ENCODE measurements around the gene DNAJB2.
"Not testable (repeated sequence)": the region's sequence is repeated elsewhere in the genome, so short reads cannot be mapped to it uniquely, and the experiment has no call there.

The DNAJB2 gene

DNA sequence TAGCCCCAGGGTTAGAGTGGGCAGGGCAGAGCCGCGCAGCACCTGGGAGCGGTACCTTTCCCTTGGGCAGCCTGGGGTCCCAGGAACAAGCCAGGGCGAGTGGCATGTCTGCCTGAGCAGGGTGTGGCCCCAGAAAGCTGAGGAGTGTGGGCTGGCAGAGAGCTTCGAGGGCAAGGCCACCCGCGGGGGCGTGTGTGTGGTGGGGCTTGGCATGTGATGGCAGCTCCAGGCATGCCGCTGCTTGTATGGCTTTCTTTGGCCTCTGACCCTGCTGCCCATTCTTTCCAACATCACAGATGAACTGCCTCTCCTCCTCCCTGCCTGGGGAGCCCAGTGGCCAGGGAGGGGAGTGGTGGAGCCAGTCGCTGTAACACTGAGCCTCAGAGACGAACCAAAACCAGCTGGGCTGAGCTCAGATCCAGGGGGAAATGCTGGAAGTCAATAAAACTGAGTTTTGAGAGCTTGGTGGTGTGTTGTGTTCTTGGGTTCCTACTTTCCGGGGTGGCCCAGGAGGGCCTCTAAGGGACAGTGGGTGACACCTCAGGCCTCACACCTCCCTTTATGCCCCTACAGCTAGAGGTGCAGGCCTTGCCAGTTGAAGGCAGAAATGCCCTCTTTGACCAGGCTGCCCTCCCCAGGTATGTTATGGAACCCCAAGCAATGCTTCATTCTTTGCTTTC lies 7.4 kb downstream of the DNAJB2 start:
- DNase-seq = no peak

DNA sequence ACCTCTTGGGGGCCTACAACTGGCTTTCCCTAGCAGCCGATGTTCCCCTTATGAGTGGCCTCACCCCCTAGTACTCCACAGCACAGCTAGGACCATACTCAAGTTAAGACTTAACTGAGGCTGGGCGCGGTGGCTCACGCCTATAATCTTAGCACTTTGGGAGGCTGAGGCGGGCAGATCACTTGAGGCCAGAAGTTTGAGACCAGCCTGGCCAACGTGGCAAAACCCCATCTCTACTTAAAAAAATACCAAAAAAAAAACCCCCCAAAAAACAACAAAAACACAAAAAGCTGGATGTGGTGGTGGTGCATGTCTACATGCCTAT lies 7.9 kb downstream of the DNAJB2 start:
- not testable (repeated sequence) for DNase-seq

DNA sequence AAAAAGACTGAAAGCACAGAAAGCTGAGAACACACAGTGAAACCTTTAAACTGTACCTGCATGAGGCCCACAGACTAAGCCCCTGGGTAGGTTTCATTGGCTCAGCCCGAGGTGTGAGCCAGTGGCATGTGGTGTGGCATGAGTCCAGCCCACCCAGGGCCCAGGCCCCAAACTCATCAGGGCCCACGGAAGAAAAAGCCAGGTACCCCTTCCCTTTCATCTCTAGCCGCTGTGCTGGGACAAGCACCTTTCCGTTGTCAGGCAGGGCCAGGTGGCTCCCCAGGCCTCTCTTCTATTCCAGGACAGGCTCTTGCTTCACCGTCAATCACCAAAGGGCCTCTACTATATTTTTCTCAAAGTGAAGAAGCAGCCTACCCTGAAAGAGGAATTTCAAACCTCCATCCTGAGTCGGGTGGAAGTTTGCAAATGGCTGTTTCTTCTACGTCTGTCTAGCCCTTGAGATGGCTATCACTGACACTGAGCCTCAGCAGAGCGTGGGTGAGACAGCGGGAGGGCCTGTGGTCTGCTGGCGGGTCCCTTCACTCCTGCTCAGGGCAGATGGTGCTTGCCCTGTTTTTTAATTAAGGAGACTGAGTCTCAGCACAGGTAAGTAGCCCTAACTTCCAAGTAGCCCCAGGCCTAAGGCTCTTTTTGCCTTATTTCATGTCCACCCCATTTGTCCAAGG lies 8.6 kb downstream of the DNAJB2 start:
- no peak for DNase-seq

DNA sequence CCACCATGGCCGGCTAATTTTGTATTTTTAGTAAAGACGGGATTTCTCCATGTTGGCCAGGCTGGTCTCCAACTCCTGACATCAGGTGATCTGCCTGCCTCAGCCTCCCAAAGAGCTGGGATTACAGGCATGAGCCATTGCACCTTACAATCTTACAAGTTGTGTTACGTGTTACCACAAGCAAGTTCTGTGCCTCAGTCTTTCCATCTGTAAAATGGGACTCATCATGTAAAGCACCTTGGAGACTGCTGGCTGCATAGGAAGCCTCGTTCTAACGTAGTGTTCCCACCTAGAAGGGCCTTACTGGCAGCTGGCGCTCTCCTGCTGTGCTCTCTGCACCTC lies 10.0 kb downstream of the DNAJB2 start:
- no peak for DNase-seq

DNA sequence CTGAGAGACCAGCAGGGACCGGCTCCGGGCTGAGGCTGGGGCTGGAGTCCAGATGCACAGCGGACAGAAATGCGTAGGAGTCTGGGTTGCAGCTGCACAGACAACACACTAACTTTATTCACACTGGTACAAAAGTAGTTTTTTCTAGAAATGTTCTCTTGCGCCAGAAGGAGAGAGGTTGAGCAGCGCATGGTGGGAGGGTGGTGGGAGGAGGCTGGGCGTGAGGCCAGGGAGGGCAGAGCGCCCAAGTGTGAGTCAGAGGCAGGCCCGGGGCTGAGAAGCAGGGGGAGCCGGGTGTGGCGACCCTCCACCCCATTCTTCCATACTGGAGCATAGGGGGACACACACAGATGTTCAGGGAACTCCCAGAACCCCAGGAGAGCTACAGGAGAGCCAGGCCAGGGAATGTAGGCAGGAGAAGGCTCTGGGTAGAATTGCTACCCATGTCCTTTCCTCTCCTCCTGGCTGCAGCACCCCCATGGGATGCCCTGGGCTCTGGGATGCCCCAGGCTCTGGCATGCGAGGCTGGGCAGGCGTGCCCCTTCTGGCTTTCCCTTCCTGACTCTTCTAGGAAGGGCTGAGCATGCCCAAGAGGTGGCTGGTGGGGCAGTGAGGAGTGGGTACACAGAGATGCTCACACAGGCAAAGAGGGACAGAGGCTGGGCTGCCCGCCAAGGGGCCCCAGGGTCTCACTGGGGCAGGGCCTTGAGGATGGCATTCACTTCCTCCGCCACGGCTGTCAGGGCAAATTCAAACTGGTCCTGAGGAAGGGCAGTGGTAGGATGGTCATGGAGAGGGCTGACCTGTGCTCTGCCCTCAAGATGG lies 10.6 kb downstream of the DNAJB2 start:
- no peak for DNase-seq

DNA sequence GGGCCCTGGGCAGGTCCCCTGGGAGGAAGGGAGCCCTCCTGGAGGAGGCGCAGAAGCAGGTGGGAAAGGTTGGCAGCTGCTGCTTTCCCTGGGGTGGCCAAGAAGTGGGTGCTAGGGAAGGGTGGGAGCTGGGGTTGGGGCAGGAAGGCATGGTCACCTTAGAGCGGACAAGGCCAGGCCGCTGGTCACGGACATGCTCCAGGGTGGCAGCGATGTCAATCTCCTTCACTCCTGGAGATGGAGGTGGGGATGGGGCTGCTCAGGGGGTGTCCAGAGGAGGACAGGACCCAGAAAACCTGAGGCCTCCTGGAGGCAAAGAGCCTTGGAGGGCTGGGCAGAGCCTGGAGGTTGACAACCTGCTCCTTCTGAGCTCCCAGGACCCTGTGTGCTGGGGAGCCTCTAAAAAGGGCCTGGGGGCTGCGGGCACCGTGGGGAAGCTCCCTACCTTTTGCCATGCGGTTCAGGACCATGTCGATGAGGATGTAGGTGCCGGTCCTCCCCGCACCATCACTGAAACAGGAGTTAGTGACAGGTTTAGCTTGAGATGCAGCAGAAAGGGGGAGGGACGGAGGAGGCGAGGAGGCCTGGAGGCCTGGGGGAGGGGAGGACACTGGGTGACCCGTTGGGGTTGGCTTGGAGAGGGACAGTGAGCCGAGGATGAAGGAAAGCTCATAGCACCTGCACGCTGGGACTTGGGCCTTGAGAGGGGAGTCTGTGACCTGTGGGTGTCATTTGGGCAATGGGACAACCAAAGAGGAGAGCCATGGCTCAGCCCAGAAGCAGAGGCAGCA lies 11.4 kb downstream of the DNAJB2 start:
- no peak for DNase-seq

DNA sequence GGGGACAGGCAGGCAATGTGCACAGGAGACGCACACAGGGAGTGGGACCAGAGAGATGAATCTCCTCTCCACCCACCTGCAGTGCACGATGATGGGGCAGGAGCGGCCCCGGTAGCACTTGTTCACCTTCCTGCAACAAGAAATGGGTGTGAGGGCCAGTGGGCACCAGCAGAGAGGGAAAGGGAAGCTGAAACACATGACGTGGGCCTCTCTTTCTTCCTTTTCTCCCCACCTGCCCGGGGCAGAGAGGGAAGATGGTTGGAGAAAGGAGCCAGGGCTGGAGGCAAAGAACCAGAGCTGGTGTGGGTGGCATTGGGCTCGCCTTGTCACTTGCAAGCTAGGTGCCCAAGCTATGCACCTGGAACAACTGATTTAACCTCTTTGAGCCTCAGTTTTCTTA lies 12.2 kb downstream of the DNAJB2 start:
- no peak for DNase-seq

DNA sequence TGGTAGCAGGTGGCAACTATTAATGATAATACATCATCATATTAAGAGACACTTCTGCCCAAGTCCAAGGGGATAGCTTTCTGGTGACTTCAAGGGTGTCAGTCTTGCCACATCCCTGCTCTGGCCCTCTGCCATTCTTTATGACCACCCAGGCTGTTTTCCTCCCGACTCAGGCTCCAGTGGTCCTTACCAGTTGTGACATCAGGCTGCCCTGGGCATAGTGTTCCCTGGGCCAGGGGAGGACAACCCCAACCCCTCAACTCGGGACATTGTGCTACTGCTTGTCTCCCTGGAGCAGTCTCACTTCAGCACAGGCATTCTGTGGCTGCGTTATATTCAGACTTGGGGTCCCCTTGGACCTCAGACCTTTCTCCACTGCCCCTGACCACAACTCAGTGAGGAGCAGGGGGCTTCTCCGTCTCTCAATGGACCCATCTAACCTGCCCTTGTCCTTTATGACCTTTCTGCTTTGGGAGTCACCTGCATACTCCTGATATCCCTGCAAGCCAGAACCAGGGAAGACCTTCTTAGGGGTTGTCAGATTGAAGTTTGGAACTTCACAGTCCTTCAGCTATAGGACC lies 12.8 kb downstream of the DNAJB2 start:
- no peak for DNase-seq

DNA sequence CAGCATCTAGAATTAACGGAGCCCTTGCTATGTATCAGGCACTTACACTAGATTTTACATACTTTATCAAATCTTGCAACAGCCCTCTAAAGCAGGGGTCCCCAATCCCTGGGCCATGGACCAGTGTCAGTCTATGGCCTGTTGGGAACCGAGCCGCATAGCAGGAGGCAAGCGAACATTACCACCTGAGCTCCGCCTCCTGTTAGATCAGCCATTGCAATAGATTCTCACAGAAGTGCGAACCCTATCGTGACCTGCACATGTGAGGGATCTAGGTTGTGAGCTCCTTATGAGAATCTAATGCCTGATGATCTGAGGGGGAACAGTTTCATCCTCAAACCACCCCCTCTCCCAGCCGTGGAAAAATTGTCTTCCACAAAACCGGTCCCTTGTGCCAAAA lies 13.4 kb downstream of the DNAJB2 start:
- no peak for DNase-seq

DNA sequence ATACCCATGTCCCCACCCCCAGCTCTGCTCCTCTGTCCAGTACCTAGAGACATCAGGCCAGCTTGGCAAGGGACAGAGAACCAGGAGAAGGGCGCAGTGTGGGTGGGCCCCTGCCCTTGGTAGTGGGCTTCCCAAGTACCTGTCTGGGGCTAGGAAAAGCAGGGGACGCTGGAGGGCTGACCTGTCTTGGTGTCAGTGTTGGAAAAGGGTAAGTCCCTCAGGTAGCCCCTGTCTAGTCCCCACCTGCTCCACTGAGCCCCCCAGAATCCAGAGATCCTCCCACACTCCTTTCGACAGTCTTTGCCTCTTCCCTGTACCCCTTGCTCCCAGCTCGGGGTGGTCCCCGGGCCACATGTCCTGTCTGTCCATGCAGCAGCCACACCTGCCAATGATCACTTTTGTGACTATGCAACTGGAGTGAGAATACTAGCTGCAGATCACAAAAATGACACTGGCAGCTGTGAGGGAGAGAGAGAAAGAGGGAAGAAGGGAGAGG lies 14.6 kb downstream of the DNAJB2 start:
- no peak for DNase-seq

DNA sequence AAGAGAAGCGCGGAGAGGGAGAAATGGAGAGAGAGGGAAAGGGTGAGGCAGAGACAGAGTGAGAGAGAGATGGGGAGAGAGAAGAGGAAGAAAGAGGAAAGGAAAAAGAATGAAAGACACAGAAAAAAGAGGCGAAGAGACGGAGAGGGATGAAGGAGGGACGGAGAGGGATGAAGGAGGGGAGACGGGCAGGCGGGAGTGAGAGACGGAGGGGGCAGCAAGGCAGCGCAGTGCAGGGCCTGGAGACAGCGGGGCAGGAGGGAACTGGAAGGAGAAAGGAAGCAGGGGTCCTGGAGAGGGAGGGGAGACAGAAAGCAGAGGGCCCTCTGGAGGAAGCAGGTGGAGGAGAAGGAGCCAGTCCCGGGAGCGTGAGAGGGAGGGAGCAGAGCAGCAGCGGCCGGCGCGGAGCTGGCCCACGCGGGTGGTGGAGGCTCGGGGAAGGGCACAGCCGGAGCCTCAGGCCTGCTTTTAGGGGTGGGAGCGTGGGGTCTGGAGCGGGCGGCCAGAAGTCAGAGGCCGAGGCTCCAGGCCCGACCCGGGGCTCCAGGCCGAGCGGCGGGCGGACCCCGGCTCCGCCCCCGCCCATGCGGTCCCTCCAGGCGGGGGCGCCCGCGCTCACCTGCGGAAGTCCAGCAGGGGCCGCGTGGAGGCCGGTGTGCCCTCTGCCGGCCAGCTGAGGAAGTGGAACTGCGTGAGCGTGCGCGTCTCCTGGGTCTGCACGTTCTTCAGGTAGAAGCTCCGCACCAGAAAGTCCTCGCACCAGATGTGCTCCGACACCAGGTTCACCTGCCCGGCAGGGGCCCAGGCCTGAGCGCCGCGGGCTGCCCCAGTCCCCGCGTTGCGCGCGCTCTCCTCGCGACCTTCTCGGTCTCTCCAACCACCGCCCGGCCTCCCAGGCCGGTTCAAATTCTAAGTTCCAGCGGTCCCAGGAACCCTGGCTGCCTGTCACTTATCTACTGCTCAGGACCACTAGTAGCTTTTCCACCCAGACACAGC lies 15.5 kb downstream of the DNAJB2 start:
- peak; percentile 56 for DNase-seq

DNA sequence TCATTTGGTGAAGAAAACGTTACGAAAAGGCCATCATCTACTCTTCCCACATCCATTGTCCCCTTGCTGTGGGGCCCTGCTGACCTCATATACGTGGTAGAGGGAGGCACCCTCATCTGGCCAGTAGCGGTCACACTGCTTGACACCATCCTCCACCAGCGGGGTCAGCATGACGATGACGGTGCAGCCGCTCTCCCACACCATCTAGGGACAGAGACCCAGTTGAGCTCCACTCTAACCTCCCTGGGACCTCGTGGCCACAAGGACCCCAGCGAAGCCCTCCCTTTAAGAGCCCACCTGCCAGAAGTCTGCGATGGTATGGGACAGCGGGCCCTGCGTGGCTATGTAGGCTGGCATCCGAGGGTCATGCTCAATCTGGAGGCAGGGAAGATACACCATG lies 17.0 kb downstream of the DNAJB2 start:
- no peak for DNase-seq

DNA sequence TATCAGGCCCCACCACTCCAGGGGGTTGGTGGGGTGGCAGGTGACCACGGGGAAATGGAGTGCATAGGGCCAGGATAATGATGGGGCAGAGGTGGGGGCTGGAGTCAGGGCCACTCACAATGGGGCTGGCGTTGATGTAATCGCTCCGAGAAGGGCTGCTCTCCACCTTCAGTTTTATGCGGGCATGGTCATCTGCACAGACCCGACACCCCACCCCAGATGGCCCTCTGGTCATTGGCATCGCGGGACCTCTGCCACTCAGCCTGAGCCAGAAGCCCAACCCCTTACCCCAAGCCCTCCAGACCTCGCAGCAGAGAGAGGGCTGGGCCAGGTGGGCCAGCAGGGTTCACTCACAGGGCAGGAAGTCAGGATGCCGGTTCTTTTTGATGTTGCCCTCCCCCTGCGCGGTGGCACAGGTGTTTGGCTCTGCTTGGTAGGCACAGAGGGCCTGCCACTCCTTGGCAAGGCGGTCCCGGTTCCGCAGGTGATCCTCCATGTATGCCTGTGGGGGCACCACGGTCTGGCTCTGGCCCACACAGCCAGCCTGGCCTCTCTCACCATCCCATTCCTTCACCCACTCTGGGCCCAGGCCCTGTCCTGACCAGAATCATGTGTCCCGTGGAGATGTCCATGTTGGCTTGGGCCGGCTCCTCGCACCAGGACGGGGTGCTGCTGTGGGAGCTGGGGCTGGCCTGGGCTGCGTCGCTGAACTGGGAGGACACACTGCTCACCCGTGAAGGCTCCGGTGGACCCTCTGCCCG lies 17.6 kb downstream of the DNAJB2 start:
- no peak for DNase-seq

DNA sequence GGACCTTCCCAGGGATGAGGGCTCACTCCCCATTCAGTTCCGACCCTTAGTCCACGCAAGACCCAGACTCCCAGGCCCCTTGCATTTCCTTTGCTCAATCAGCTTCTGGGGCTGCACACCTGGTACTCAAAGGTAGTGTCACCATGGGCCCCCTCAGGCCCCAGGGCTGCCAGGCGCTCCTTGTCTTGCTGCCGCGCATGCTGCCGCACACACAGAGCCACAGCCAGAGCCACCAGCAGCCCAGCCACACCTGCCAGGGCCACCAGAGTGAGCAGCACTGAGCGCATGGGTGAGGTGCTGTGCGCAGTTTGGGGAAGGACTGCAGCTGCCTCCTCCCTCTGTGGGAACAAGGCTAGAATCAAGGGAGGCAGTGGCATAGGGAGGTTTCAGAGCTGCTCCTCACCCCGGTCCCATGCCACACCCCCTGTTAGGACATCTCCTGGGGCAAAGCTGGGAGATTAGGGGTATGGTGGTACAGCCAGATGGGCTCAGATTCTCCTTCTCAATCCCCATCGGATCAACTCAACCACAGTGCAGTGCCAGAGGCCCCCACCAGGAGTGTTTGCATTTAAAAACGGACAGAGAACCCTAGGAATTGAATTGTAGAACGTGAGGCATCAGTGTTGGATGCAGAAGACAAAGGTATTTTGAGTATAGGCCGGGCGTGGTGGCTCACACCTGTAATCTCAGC lies 18.7 kb downstream of the DNAJB2 start:
- DNase-seq = no peak

DNA sequence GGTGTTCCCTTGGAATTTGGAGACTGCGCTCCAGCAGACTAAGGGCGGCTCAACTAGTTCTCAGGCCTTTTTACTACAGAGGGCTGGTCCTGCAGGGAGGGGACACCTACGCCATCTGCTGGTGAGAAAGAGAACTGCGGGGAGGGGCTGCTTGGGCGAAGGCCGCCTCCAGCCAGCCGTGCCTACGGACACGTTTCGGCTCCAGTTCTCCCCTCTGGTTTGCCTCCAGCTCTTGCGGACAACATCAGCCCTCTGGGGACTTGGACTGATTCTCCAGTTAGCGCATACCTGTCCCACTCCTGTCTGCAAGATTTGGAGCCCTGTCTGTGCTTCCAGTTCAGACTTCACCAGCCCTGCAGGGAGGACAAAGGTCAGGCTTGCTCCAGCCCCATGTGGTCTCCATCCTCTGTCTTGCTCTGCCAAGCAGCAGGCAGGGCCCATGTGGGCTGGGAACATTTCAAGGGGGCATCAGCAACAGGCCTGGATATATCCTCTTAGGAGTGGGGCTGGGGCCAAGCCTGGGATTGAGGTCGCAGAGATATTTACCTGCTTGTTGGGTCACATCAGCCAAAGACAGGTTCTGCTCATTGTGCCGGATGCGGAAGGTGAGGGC lies 19.7 kb downstream of the DNAJB2 start:
- peak; percentile 28 for DNase-seq

DNA sequence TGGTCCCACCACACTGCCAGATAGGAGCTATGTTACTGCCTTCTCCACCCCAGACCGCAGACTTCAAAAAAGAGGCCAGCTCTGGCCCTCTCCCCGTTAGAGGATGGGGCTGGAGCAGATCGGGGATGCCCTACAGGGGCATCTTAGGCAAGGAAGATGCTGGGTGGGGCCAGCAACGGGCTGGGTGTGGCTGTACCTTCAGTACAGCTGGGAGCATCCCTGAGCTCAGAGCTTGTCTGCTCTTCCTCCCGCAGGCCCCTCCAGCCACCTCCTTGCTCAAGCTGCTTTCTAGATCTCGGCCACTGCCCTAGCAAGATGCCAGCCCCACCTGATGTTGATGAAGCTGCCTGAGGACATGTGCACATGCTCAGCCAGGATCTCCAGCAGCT lies 20.2 kb downstream of the DNAJB2 start:
- no peak for DNase-seq

DNA sequence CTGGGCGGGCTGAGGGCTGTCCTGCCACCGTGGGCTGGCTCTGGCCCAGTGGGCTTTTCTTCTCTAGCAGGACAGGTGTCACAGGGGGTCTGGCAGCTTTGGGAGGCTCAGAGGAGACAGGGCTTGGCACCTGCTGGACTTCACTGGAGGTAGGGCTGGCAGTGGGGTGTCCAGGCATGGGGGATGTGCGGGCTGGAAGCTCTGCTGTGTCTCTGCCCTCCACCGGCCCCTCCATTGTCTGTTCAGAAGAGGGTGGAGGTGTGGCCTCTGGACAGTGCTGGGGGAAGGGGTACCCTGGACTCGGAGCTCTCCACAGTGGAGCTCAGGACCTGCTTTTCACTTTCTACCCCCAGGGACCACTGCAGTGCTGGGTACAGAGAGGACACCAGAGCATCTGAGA lies 20.9 kb downstream of the DNAJB2 start:
- DNase-seq = no peak

DNA sequence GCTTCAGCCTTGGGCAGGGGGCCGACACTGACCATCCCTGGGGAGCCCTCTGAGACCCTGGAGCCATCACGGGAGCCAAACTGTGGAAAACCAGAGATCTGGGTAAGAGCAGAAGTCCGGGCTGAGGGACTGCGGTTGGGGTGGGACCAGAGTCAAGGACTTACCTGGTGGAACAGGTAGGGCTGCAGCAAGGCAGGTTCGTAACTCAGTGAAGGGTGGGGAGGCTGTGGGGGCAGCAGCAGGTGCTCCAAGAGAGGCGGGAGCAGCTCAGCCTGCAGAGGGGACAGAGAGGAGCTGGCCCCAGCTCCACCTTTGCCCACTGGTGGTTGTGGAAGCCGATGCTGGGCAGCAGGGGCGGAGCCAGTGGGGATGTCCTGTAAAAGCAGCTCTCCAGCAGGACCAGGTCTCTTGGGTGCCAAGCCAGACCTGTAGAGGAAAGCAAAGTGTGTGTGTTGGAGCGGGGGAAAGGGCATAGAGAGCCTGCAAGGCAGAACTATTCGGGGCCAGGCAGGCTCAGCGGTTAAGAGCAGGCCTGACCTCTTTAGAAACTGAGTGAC lies 23.3 kb downstream of the DNAJB2 start:
- no peak for DNase-seq

DNA sequence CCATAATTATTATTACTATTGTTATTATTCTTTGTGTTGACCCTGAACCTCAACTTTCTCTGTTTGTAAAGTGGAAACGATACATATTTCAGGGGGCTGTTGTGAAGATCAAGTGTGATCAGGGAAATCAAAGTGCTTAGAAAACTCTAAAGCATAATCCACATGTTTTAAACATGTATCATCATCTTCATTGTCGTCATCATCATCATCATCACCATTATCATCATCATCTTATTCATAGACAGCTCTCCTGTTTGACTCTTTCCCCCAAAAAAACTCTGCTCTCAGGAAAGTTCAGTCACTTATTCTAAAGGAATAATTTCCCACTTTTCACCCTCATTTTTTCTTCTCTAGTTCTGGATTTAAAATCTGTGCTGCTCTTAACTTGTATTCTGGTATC lies 25.1 kb downstream of the DNAJB2 start:
- no peak for DNase-seq

Measured in KG1 (cell line).